DOHH2 (cell line): ENCODE data around the gene MRPL48.

ENCODE experiments used
- H3F3A ChIP-seq: fragments of 200-600 bp; sonication (generic), shearing (Covaris generic); 2 replicates; pipeline ENCODE4 v1.6.0; 2016; ENCODE audit warnings: antibody characterized with exemption, mild to moderate bottlenecking; ENCODE audit not compliant: control insufficient read depth, insufficient read depth
- H3K27ac ChIP-seq: fragments of 200-600 bp; sonication (generic); 2 replicates; pipeline ENCODE4 v1.5.1; 2014; ENCODE audit warnings: low read depth, mild to moderate bottlenecking, low read length, moderate library complexity
- H3K27me3 ChIP-seq: fragments of 200-600 bp; sonication (generic); 2 replicates; pipeline ENCODE4 v1.6.1; 2014; ENCODE audit warnings: mild to moderate bottlenecking, low read length, mixed read lengths; ENCODE audit not compliant: control insufficient read depth
- H3K36me3 ChIP-seq: fragments of 200-600 bp; sonication (generic); 2 replicates; pipeline ENCODE4 v1.6.1; 2014; ENCODE audit warnings: mild to moderate bottlenecking, low read length, moderate library complexity, mixed read lengths; ENCODE audit not compliant: control insufficient read depth
- H3K4me1 ChIP-seq: fragments of 200-600 bp; sonication (generic); 2 replicates; pipeline ENCODE4 v1.6.1; 2014; ENCODE audit warnings: mild to moderate bottlenecking, low read length, mixed read lengths; ENCODE audit not compliant: control insufficient read depth
- H3K4me2 ChIP-seq: fragments of 200-600 bp; sonication (generic); 2 replicates; pipeline ENCODE4 v1.6.0; 2014; ENCODE audit warnings: mild to moderate bottlenecking, low read length, moderate library complexity
- H3K4me3 ChIP-seq: fragments of 200-600 bp; sonication (generic); 2 replicates; pipeline ENCODE4 v1.5.1; 2014; ENCODE audit warnings: mild to moderate bottlenecking, low read length, mixed read lengths
- H3K79me2 ChIP-seq: fragments of 200-600 bp; sonication (generic); 2 replicates; pipeline ENCODE4 v1.6.1; 2014; ENCODE audit warnings: mild to moderate bottlenecking, low read length, mixed read lengths; ENCODE audit not compliant: control insufficient read depth
- H3K9me2 ChIP-seq: fragments of 200-600 bp; sonication (generic); replicated peaks from 2 replicates; pipeline ENCODE4 v1.6.1; 2014; ENCODE audit warnings: mild to moderate bottlenecking, low read length, mixed read lengths; ENCODE audit not compliant: control insufficient read depth
- H3K9me3 ChIP-seq: fragments of 200-600 bp; sonication (generic); 2 replicates; pipeline ENCODE4 v1.6.1; 2014; ENCODE audit warnings: antibody characterized with exemption, low read length, mixed read lengths; ENCODE audit not compliant: control insufficient read depth, insufficient read depth
- H4K20me1 ChIP-seq: fragments of 200-600 bp; sonication (generic); 2 replicates; pipeline ENCODE4 v1.6.0; 2014; ENCODE audit warnings: low read depth, mild to moderate bottlenecking, antibody characterized with exemption, low read length, moderate library complexity; ENCODE audit not compliant: control insufficient read depth, insufficient read depth
- EZH2phosphoT487 ChIP-seq: fragments of 200-600 bp; sonication (generic); IDR thresholded peaks from 2 replicates; pipeline ENCODE4 v1.6.1; 2017; ENCODE audit warnings: borderline replicate concordance, mild to moderate bottlenecking, antibody characterized with exemption, low read length, moderate library complexity, mixed read lengths
- TF ChIP-seq, protein P1 (sequence below): fragments of 200-600 bp; sonication (generic); IDR thresholded peaks from one replicate; pipeline ENCODE4 v1.5.1; 2014; ENCODE audit warnings: antibody characterized with exemption, mild to moderate bottlenecking, low read depth, low read length; ENCODE audit not compliant: poor library complexity, severe bottlenecking

MRPL48 gene

DNA sequence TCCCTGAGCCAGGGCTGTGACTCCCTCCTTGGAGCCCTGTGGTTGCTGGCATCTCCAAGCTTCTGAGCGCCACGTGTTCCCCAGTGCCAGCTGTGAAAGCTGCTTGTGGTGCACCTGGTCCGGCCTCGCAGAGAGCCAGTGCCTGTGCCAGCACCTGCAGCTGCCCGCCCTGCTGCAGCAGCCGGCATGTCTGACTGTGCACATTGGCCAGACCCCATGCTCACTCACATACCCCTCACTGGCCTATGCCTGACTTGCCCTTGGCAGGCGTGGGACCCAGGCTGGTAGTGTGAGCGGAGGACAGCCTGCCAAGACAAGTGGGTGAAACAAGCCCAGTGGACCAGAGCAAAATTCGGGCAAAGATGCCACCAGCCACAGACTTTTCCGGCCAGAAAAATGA is 9.8 kb downstream of the MRPL48 start:
- no peaks in the 10 kb centered on the region for H3K9me3 ChIP-seq
- no peak overlapping the region for H3K27ac ChIP-seq
- H3K27me3 ChIP-seq: no peaks in the 10 kb centered on the region
- H3K36me3 ChIP-seq: peaks cover 24% of the 10 kb centered on the region
- no peak overlapping the region for H3K4me3 ChIP-seq
- H3K4me2 ChIP-seq: no peak overlapping the region
- peaks cover 76% of the 10 kb centered on the region for H3K79me2 ChIP-seq
- no peaks in the 10 kb centered on the region for H3F3A ChIP-seq
- H3K9me2 ChIP-seq: no peaks in the 10 kb centered on the region
- no peaks in the 10 kb centered on the region for H4K20me1 ChIP-seq
- peaks cover 2% of the 10 kb centered on the region for H3K4me1 ChIP-seq
- TF ChIP-seq, protein P1, sequence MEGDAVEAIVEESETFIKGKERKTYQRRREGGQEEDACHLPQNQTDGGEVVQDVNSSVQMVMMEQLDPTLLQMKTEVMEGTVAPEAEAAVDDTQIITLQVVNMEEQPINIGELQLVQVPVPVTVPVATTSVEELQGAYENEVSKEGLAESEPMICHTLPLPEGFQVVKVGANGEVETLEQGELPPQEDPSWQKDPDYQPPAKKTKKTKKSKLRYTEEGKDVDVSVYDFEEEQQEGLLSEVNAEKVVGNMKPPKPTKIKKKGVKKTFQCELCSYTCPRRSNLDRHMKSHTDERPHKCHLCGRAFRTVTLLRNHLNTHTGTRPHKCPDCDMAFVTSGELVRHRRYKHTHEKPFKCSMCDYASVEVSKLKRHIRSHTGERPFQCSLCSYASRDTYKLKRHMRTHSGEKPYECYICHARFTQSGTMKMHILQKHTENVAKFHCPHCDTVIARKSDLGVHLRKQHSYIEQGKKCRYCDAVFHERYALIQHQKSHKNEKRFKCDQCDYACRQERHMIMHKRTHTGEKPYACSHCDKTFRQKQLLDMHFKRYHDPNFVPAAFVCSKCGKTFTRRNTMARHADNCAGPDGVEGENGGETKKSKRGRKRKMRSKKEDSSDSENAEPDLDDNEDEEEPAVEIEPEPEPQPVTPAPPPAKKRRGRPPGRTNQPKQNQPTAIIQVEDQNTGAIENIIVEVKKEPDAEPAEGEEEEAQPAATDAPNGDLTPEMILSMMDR: no peak
- TF ChIP-seq EZH2phosphoT487: no peak

DNA sequence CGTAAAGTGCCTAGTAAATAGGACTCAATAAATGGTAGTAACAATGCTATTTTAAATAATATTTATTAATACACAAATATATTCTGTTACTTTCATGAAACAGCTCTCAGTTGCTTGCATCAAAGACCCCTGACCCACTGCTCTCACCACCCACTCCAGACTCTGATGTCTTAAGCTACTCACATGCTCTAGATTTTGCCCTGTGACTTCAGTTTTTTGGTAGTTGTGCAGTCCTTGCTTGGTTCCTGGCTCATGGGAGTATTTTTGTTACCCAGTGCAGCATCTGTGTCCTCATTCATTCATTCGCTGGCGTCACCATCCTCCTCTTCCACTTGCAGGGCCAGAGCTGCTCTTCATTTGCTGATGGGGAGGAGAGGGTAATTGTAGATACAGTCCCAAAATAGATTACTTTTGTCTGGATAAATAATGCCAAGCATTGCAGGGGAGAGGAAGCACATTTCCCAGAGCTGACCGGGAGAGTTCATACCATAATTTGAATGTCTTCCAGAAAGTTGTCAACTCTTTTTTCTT is 12.7 kb downstream of the MRPL48 start:
- Histone ChIP-seq H3K27ac (no peak overlapping the region), H3K4me2 (no peak overlapping the region), H3F3A (no peaks in the 10 kb centered on the region), H3K36me3 (peaks cover 20% of the 10 kb centered on the region), H3K4me1 (no peaks in the 10 kb centered on the region), H3K9me2 (no peaks in the 10 kb centered on the region), H3K9me3 (no peaks in the 10 kb centered on the region), H3K4me3 (no peak overlapping the region), H3K27me3 (no peaks in the 10 kb centered on the region), H4K20me1 (no peaks in the 10 kb centered on the region), H3K79me2 (peaks cover 69% of the 10 kb centered on the region)
- TF ChIP-seq, protein P1: no peak
- no peak for TF ChIP-seq EZH2phosphoT487

DNA sequence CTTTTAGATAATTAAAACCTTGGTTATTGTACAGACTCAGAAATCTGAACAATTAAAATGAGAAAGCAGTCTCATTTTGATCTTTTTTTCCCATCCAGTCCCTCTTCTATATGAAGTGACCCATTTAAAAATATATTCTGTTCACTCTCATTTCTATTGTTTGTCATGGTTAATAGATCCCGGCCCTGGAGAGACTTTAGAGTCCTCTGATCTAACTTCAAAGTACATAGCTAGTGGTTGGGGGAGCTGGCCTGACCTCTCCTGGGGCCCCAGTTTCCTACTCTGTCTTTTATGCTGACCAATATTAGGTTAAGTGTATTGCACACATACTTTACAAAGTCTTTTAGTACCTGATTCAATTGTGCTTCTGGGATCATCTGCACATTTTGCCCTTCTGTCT is 13.5 kb downstream of the MRPL48 start:
- H3K4me2 ChIP-seq: no peak overlapping the region
- no peaks in the 10 kb centered on the region for H4K20me1 ChIP-seq
- peaks cover 69% of the 10 kb centered on the region for H3K79me2 ChIP-seq

More for the DNA sequence above, 13.5 kb downstream of the MRPL48 start:
- H3K27me3 ChIP-seq: no peaks in the 10 kb centered on the region
- no peaks in the 10 kb centered on the region for H3K9me2 ChIP-seq
- TF ChIP-seq EZH2phosphoT487: no peak
- TF ChIP-seq, protein P1: no peak
- H3K4me3 ChIP-seq: no peak overlapping the region
- H3K36me3 ChIP-seq: peaks cover 22% of the 10 kb centered on the region
- H3K9me3 ChIP-seq: no peaks in the 10 kb centered on the region
- no peaks in the 10 kb centered on the region for H3F3A ChIP-seq
- no peaks in the 10 kb centered on the region for H3K4me1 ChIP-seq
- no peak overlapping the region for H3K27ac ChIP-seq
